Measurements from ENCODE around the gene RCAN3. TPM values are rescaled to one million over a fixed set of nuclear protein-coding genes. Genes with fewer than 3 reads are reported as not detected.
"Not testable (repeated sequence)": the region's sequence is repeated elsewhere in the genome, so short reads cannot be mapped to it uniquely, and the experiment has no call there.

RCAN3 gene
- total RNA-seq, 2 experiments from 2014 or later, result 51.2 to 56.6 TPM

DNA sequence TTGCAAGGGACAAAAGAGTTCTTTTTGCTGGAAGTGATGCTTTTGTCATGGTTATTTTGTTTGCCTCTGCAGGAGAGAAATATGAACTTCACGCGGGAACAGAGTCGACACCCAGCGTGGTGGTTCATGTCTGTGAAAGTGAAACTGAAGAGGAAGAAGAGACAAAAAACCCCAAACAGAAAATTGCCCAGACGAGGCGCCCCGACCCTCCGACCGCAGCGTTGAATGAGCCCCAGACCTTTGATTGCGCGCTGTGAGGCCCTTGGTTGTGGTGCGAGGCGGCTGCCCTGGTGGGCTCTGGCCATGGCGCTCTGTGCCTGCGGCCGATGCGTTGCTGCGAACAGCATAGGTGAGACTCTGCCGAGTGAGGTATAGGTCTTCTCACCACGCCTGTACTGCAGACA lies 32.4 kb downstream of the RCAN3 start:
- CTCF ChIA-PET, result interaction anchor here (1.2 to 3.0 kb wide), 5 partner anchors 8 to 144 kb away, joined by 3 to 10 read pairs (median 5); partner anchors contain the start of gene RCAN3
- POLR2A ChIA-PET, result interaction anchor here (1.0 to 1.9 kb wide), 2 partner anchors 32 to 49 kb away, joined by 4 to 6 read pairs; partner anchors contain the start of gene RCAN3

DNA sequence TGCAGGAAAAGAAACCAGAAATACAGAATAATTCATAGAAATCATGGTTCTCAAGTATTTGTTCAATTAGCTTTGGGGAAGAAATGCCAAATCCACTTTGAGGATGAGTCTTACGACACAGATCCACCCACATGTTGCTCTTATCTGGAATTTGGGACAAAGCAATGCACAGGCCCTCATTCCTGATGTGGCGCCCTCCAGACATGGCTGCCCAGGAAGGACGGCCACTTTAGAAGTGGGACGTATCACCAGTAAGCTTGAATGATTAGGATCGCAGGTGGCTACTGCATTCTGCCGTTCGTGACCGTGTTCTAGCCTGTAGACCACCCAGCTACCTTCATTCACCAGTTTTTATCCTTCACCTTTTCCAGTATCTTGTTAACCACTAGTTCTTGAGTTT lies 33.1 kb downstream of the RCAN3 start:
- ChIA-PET CTCF (interaction anchor here (0.8 to 3.0 kb wide), 6 partner anchors 9 to 144 kb away, joined by 3 to 10 read pairs (median 4); partner anchors contain the start of genes NIPAL3 and RCAN3), POLR2A (interaction anchor here (0.7 to 1.9 kb wide), 3 partner anchors 33 to 51 kb away, joined by 3 to 6 read pairs (median 4); partner anchors contain the start of gene RCAN3)

DNA sequence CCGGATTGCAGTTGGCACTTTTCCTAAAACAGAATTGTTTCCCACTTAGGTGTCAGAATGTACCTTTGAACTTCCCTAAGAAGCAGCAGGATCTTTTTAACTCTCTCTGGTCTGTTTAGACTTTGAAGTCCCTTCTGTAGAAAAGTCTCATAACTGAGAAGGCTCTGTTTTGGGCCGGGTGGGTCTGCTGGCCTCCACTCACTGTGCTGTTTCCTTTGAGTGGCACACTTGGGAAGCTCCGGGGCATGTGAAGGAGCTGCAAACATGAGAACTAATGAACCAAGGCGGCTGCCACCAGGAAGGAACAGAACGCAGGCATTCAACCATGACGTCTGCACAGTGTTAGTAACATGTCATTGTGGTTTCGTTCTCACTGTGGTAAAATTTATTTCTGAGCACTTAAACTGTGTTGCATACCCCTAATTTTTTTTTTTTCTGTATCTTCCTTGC lies 33.8 kb downstream of the RCAN3 start:
- ChIA-PET CTCF (interaction anchor here (1.2 to 3.0 kb wide), 4 partner anchors 9 to 55 kb away, joined by 3 to 10 read pairs (median 6); partner anchors contain the start of gene RCAN3), POLR2A (interaction anchor here (0.7 to 1.9 kb wide), 3 partner anchors 35 to 50 kb away, joined by 3 to 6 read pairs (median 4); no protein-coding TSS in a partner anchor)

GRCh38 chr1:24540051-24540905 lies 37.6 kb downstream of the RCAN3 start:
- ChIA-PET CTCF (interaction anchor here (1.5 to 1.9 kb wide), 3 partner anchors 46 to 125 kb away, joined by 4 to 11 read pairs (median 5); no protein-coding TSS in a partner anchor), POLR2A (interaction anchor here (0.5 to 0.7 kb wide), 4 partner anchors 35 to 133 kb away, joined by 3 to 6 read pairs (median 4); no protein-coding TSS in a partner anchor)

DNA sequence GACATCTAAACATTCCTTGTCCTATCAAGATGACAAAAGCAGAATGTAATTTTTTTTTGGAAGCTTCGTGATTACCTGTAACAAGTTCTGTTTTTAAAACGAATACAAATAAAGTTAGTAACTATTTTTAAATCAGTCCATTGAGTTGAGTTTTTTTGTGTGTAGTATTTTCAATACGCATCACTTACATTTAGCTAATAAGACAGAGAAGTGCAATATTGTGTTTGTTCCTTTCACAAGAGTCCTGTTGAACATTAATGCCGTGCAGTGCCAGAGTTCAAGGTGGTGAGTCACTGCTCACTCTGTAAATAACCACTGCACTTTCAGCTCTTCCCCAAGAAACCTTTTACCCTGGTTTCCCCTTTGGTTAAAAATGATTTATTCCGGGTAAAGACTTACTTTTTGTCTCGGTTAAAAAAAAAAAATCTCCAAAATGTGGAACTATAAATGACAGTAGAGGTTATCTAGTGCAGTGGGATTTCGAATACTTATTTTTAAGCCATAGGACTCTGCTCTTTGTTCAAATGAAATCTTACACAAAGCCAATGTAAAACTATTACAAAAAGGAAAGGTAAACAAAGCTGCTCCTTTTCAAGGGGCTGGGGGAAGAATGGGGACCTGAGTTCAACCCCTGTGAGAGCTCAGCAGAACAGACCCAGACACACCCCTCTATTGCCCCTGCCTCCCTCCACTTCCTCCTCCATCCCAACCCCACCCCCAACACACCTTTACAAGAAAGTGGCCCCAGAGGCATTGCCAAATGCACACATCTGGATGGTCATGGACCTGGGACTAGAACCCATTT lies 38.5 kb downstream of the RCAN3 start:
- ChIA-PET POLR2A (interaction anchor here (0.5 to 0.7 kb wide), 4 partner anchors 36 to 133 kb away, joined by 3 to 6 read pairs (median 4); no protein-coding TSS in a partner anchor), CTCF (interaction anchor here (0.6 to 1.9 kb wide), 5 partner anchors 10 to 126 kb away, joined by 3 to 11 read pairs (median 4); no protein-coding TSS in a partner anchor)

DNA sequence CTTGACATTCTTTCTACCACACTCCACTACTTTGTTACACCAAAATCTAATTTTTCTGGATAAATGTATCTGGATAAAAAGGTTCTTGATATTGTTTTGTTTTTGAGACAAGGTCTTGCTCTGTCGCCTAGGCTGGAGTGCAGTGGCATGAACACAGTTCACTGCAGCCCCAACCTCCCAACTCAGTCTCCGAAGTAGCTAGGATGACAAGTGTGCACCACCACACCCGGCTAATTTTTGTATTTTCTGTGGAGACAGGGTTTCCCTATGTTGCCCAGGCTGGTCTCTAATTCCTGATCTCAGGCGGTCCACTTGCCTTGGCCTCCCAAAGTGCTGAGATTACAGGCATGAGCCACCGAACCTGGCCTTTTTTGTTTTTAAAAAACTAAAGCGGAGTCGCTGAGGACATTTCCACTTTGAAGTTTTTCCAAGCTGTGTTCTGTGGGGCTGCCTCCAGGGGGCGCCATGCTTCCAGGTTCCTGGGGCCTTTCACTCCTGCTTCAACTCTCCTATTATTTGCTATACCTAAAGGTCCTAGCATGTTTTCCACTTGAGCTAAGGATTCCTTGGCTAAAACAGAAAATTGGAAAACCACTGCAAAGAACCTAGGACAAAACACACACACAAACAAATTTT lies 39.2 kb downstream of the RCAN3 start:
- ChIA-PET CTCF (interaction anchor here (0.6 to 1.9 kb wide), 5 partner anchors 11 to 127 kb away, joined by 3 to 11 read pairs (median 3); no protein-coding TSS in a partner anchor), POLR2A (no interaction called here)

DNA sequence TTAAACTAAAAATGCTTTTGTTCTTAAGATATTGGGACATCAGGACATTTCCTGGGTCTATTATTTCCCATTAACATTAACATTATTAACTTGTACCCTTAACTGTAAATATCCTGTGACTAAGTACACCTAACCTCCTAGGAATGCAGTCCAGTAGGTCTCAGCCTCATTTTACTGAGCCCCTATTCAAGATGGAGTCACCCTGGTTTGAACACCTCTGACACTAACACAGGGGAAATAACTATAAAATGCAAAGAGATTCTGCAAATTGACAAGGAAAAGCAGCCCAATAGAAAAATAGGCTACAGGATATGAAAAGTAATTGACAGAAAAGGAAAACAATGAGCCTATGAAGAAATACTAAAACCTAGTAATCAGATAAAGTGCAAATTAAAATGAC lies 41.6 kb downstream of the RCAN3 start:
- CTCF ChIA-PET, result no interaction called here
- POLR2A ChIA-PET, result no interaction called here

DNA sequence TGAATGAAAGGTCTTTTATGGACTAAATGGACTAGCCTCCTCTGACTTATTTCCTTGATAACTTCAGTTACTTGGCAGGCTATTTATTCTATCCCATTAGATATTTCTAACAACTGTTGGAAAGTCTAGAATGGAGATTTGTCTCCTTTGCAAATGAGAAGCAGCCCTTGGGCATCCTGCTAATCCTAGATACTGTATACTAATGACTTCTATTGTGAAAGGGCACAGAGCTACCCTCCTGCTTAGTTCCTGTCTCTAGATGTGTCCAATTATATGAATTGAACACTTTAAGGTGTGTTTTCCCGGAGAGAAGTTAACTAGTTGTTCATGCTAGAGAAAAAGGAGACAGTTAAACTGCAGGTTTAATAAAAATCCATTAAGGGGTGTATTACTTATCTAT lies 43.0 kb downstream of the RCAN3 start:
- CTCF ChIA-PET, result no interaction called here
- POLR2A ChIA-PET, result no interaction called here

DNA sequence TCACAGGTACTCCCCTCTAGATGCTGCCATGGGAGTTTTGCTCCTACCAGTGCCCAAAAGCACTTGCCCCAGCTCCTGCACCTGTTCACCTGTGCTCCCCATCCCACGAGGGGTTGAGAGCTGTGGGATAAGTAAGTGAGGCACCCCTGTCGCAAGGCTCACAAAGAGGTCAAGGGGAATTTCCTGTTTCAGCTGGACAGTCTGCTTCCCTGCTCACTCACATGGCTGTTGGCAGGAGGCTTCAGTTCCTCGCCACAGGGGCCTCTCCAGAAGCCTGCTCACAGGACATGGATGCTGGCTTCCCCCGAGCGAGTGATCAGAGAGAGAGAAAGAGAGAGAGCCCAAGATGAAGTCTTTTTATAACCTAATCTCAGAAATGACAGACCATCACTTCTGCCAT lies 44.6 kb downstream of the RCAN3 start:
- CTCF ChIA-PET, result interaction anchor here (1.4 kb wide), 1 partner anchor 40 kb away, joined by 4 read pairs; no protein-coding TSS in a partner anchor
- POLR2A ChIA-PET, result no interaction called here

DNA sequence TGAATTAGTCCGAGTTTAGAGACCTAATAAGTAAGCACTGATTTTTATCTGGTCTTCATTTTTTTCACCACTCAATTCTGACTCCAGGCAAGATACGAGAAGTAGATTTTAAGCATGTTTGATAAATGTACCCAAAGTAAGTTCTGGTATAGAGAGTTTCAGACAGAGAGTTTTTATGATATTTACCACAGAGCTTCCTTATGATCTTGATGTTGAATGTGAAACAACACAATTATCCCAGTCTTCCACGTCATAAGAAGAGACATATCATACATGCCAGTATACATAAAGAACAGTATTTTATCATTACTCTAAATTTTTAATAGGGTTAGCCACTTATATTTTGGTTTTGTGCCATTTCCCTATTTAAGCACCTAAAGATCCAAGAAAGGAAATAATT lies 45.4 kb downstream of the RCAN3 start:
- CTCF ChIA-PET, result no interaction called here

GRCh38 chr1:24549210-24549609 lies 46.6 kb downstream of the RCAN3 start:
- CTCF ChIA-PET, result not testable (repeated sequence)

More for the DNA sequence above, 45.4 kb downstream of the RCAN3 start:
- POLR2A ChIA-PET, result no interaction called here

GRCh38 chr1:24551290-24551959 lies 48.8 kb downstream of the RCAN3 start:
- POLR2A ChIA-PET, result no interaction called here
- CTCF ChIA-PET, result no interaction called here

More at GRCh38 chr1:24549210-24549609, 46.6 kb downstream of the RCAN3 start:
- POLR2A ChIA-PET, result not testable (repeated sequence)

DNA sequence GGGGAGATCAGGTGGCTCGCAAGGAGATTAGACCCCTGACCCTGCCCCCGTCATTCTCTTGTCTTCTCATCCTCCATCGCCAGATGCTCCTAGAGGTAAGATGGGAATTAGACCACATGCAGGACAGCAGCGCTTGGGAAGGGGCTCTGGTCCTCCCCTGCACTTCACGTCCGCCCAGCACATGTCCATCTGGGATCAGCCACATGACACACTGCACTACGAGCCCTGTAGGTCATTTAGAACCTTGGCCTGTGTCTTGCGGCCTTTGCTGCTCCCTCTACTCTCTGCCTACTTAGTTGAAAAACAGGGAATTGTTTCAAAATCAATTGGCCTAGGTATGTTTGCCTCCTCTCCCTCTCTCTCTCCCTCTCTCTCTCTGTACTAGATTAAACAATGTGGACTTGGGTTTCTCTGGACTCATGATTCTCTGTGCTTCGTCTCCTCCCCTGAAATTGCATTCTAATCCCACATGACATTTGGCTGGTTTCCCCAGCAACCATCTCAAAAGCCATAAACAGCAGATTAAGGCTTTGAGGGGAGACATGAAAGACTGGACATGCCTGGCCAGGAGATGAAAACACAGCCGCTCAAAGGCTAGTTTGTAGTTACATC lies 49.4 kb downstream of the RCAN3 start:
- ChIA-PET CTCF (no interaction called here), POLR2A (no interaction called here)

DNA sequence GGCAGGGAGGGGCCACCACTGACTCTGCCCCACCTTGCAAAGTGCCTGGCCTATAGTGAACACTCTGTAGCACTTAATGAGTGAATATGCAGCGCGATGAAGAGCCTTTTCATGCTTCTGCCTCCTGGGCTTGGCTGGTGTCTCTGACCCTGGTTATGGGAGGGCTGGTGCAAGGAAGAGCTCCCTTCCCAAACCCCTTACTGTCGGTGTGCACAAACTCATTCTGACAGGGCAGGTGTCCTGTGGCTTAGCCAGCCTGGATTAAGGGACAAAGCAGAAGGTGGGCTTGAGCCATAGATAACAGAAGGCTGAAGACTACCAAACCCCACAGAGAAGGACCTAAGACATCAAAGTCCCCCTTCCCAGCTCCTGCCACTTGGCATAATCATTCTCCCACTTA lies 51.3 kb downstream of the RCAN3 start:
- POLR2A ChIA-PET, result no interaction called here
- CTCF ChIA-PET, result interaction anchor here (2.1 kb wide), 1 partner anchor 33 kb away, joined by 8 read pairs; no protein-coding TSS in a partner anchor

DNA sequence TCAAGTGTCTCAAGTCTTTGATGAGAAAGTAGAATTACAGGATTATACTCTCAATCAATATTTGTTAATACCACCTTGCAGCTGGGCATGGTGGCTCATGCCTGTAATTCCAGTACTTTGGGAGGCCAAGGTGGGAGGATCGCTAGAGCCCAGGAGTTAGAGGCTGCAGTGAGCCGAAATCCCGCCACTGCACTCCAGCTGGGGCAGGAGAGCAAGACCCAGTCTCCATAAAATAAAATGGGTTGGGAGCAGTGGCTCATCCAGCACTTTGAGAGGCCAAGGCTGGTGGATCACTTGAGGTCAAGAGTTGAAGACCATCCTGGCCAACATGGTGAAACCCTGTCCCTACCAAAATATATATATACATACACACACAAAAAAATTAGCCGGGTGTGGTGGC lies 52.1 kb downstream of the RCAN3 start:
- CTCF ChIA-PET, result interaction anchor here (2.1 kb wide), 1 partner anchor 32 kb away, joined by 8 read pairs; no protein-coding TSS in a partner anchor
- POLR2A ChIA-PET, result no interaction called here

DNA sequence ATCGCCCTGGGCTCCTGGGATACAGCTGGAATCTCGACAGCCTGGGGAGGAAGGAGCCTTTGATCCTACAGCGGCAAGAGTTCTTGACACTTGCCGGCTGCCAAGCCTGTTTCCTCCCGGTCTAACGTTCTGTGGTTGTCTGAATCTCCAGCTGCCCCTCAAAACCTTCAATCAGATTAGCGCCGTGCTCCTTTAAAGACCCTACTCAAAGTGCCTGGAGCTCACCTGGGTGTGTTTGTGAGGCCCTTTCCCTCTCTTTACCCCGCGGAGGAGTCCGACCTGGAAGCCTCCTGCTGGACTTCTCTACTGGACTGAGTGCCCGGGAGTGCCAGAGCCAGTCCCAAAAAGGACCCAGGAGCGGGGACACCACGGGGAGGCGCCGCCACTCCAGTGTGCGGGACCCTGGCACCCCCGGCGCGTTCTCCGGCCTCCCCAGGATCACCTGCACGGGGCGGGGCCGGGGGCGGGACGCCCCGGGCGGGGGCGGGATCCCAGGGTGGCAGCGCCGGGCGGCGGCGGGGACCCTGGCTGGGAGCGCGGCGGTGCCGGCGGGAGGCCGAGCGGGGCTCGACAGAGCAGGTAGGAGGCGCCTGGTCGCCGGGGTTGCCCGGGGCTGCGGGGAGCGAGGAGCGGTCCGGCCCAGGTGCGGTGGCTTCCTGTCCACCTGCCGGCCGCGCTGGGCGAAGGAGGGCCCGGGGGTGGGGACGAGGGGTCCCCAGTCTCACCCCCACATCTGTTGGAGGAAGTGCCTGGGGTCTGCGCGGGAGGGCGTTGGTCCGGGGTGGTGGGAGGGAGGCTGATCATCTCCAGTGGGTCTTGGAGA lies 53.2 kb downstream of the RCAN3 start, which contains the start of gene NCMAP:
TSS of gene NCMAP (plus strand) at position 497 of the 823 bp plus-strand sequence. CDS start 39,344 bp downstream, outside the sequence.
- POLR2A ChIA-PET, result no interaction called here
- CTCF ChIA-PET, result interaction anchor here (2.1 kb wide), 1 partner anchor 31 kb away, joined by 8 read pairs; no protein-coding TSS in a partner anchor

DNA sequence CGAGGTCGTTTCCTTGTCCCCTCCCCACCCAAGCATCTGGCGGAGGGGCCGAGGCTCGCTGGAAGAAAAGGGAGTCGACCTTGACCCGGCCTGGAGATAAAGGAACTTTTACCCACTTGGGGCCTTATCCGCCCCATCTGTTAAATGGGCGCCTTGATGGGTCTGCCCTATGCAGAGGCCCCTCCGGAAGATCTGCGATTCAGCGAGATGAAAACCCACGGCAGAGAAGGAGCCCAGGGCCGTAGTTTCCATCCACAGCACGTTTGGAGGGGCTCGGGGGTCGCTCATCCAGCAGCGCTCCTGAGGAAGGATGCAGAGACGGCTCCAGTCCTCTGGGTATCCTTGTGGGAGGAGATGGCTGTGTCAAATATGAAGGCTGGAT lies 53.8 kb downstream of the RCAN3 start:
- POLR2A ChIA-PET, result no interaction called here

More for the DNA sequence above, 53.8 kb downstream of the RCAN3 start:
- CTCF ChIA-PET, result no interaction called here
